CD4-positive, alpha-beta memory T cell (primary cell): ENCODE data around the gene ITGAE. TPM values are rescaled to one million over a fixed set of nuclear protein-coding genes. Genes with fewer than 3 reads are reported as not detected.

Source experiments
- CTCF ChIA-PET: fragments of 350-600 bp; sonication (Branson Sonifier 250); formaldehyde crosslinking; loops from one replicate; lab custom pipeline; 2021; ENCODE audit warnings: inconsistent platforms; ENCODE audit not compliant: partially characterized antibody; lab: Charles Lee
- POLR2A ChIA-PET: fragments of 350-600 bp; sonication (Branson Sonifier 250); formaldehyde crosslinking; loops from one replicate; lab custom pipeline; 2021; ENCODE audit not compliant: partially characterized antibody; lab: Charles Lee
- DNase-seq, 5 donors: peaks; one replicate each; pipeline versions ENCODE4 v3.0.0 to v3.0.0-alpha.2; 2020 to 2022; ENCODE audit warnings: mixed read lengths in 1 of 5
- H3K27ac ChIP-seq: one replicate; pipeline ENCODE4 v1.7.0; 2013; ENCODE audit warnings: low read depth, low read length
- H3K27me3 ChIP-seq: 2 replicates; pipeline ENCODE4 v1.7.0; 2013; ENCODE audit warnings: mild to moderate bottlenecking, low read length, moderate library complexity; ENCODE audit not compliant: insufficient read depth
- H3K36me3 ChIP-seq: 2 replicates; pipeline ENCODE4 v1.7.0; 2013; ENCODE audit warnings: mild to moderate bottlenecking, low read length, moderate library complexity; ENCODE audit not compliant: insufficient read depth
- H3K4me1 ChIP-seq: 2 replicates; pipeline ENCODE4 v1.7.0; 2013; ENCODE audit warnings: mild to moderate bottlenecking, low read length, moderate library complexity; ENCODE audit not compliant: insufficient read depth
- H3K4me3 ChIP-seq, 2 donors: one replicate each; pipeline ENCODE4 v1.7.0; 2013; ENCODE audit warnings: low read length in 2 of 2, mild to moderate bottlenecking in 1 of 2
- H3K9me3 ChIP-seq, 2 donors: one replicate each; pipeline ENCODE4 v1.7.0; 2013; ENCODE audit warnings: low read length in 2 of 2, control low read depth in 1 of 2; ENCODE audit not compliant: control insufficient read depth in 1 of 2
- H3K27ac Mint-ChIP-seq, 7 donors: one replicate each; pipeline ENCODE4 v1.8.0; 2020 to 2021; ENCODE audit warnings: mixed read lengths in 7 of 7, mild to moderate bottlenecking in 6 of 7, inconsistent platforms in 3 of 7, moderate library complexity in 3 of 7
- H3K27me3 Mint-ChIP-seq, 2 donors: one replicate each; pipeline ENCODE4 v1.8.0; 2020 to 2021; ENCODE audit warnings: mixed read lengths in 2 of 2
- H3K36me3 Mint-ChIP-seq, 2 donors: one replicate each; pipeline ENCODE4 v1.8.0; 2020 to 2021; ENCODE audit warnings: mixed read lengths in 2 of 2, inconsistent platforms in 1 of 2, mild to moderate bottlenecking in 1 of 2
- H3K4me1 Mint-ChIP-seq, 4 donors: one replicate each; pipeline ENCODE4 v1.8.0; 2020 to 2021; ENCODE audit warnings: mixed read lengths in 4 of 4, mild to moderate bottlenecking in 1 of 4
- H3K4me3 Mint-ChIP-seq, 8 donors: one replicate each; pipeline ENCODE4 v1.8.0; 2020 to 2021; ENCODE audit warnings: mixed read lengths in 8 of 8, mild to moderate bottlenecking in 7 of 8, moderate library complexity in 6 of 8, inconsistent platforms in 3 of 8
- H3K9me3 Mint-ChIP-seq, 8 donors: one replicate each; pipeline ENCODE4 v1.8.0; 2020 to 2021; ENCODE audit warnings: mixed read lengths in 8 of 8, mild to moderate bottlenecking in 5 of 8, inconsistent platforms in 3 of 8, moderate library complexity in 1 of 8
- intact Hi-C: fragments of 100-400 bp; cut with micrococcal nuclease; formaldehyde crosslinking; loops from one replicate; pipeline ENCODE4 v1.15.1; 2023
- polyA plus RNA-seq, 2 donors: library from polyadenylated mRNA; unstranded; fragments of 300-500 nt; fragmentation: Illumina TruSeq; gene quantifications; one replicate each; pipeline ENCODE4 v1.2.3, GENCODE V29; 2021
- total RNA-seq, 2 experiments: library from RNA; stranded (reverse); gene quantifications; one replicate each; pipeline ENCODE4 v1.2.3, GENCODE V29; 2021

Gene ITGAE
- total and polyA plus RNA-seq, 4 experiments from 2014 or later = 17.2 to 43.6 (median 27.7) TPM

- POLR2A ChIA-PET = no interaction called here
Measured at GRCh38 chr17:3689262-3690093, 111.5 kb downstream of the ITGAE start.

GRCh38 chr17:3688852-3689261, 112.1 kb downstream of the ITGAE start:
- Mint-ChIP-seq H3K27ac (peak overlapping the region in 1 of 7 donors; percentile 23), H3K27me3 (no peaks in the 10 kb centered on the region), H3K9me3 (no peaks in the 10 kb centered on the region), H3K36me3 (peaks cover 17 to 23% of the 10 kb centered on the region in 2 donors), H3K4me1 (peaks cover 3 to 18% (median 8%) of the 10 kb centered on the region in 4 donors), H3K4me3 (no peak overlapping the region)
- Histone ChIP-seq H3K36me3 (no peaks in the 10 kb centered on the region), H3K27me3 (no peaks in the 10 kb centered on the region), H3K4me1 (peaks cover 2% of the 10 kb centered on the region), H3K27ac (no peak overlapping the region), H3K9me3 (no peaks in the 10 kb centered on the region), H3K4me3 (no peak overlapping the region)
- CTCF ChIA-PET = no interaction called here
- DNase-seq = no peak
- POLR2A ChIA-PET = no interaction called here
- intact Hi-C loops = no loop called here

More at GRCh38 chr17:3689262-3690093, 111.5 kb downstream of the ITGAE start:
- H3K9me3 ChIP-seq = no peaks in the 10 kb centered on the region
- H3K27me3 ChIP-seq = no peaks in the 10 kb centered on the region
- Mint-ChIP-seq H3K4me3 (no peak overlapping the region), H3K4me1 (peaks cover 6 to 24% (median 14%) of the 10 kb centered on the region in 4 donors), H3K27me3 (no peaks in the 10 kb centered on the region), H3K27ac (peak overlapping the region in 1 of 7 donors; percentile 48), H3K9me3 (no peaks in the 10 kb centered on the region), H3K36me3 (peaks cover 17 to 24% of the 10 kb centered on the region in 2 donors)
- CTCF ChIA-PET = no interaction called here
- H3K27ac ChIP-seq = no peak overlapping the region
- no peak overlapping the region for H3K4me3 ChIP-seq
- intact Hi-C loops = no loop called here
- H3K4me1 ChIP-seq = peaks cover 8% of the 10 kb centered on the region
- no peaks in the 10 kb centered on the region for H3K36me3 ChIP-seq
- no peak for DNase-seq

DNA sequence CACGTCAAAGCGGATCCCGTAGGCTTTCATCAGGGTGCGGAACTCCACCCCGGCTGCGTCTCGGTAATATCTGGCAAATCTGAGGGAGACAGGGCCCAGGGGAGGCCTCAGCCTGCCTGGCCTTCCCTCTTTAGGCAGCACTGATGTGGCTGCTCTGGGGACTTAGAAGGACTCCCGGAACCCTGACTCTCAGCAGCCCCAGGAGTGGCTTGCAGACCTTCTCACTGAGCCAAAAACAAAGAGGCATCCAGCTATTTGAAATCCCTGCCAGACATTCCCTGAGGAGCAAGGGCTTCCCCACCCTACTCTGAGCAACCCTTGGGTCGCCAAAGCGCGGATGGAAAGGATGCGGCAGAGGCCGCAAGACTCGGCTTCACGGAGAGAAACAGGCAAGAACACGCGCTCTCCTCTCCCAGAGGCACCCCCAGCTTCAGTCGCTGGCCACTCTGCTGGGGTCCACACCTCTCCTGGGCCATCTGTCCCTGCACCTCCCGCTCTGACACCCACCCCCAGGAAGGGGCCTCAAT, 112.9 kb downstream of the ITGAE start:
- H3K27ac ChIP-seq = no peak overlapping the region
- H3K4me3 Mint-ChIP-seq = no peak overlapping the region
- H3K4me1 ChIP-seq = peaks cover 2% of the 10 kb centered on the region
- no peaks in the 10 kb centered on the region for H3K9me3 Mint-ChIP-seq
- no peak overlapping the region for H3K27ac Mint-ChIP-seq
- DNase-seq = no peak
- no peaks in the 10 kb centered on the region for H3K9me3 ChIP-seq
- peaks cover 2 to 15% (median 7%) of the 10 kb centered on the region in 4 donors for H3K4me1 Mint-ChIP-seq
- intact Hi-C loops = no loop called here
- H3K27me3 ChIP-seq = no peaks in the 10 kb centered on the region
- H3K4me3 ChIP-seq = no peak overlapping the region
- ChIA-PET CTCF (no interaction called here), POLR2A (no interaction called here)
- H3K27me3 Mint-ChIP-seq = no peaks in the 10 kb centered on the region
- peaks cover 17 to 23% of the 10 kb centered on the region in 2 donors for H3K36me3 Mint-ChIP-seq
- no peaks in the 10 kb centered on the region for H3K36me3 ChIP-seq

DNA sequence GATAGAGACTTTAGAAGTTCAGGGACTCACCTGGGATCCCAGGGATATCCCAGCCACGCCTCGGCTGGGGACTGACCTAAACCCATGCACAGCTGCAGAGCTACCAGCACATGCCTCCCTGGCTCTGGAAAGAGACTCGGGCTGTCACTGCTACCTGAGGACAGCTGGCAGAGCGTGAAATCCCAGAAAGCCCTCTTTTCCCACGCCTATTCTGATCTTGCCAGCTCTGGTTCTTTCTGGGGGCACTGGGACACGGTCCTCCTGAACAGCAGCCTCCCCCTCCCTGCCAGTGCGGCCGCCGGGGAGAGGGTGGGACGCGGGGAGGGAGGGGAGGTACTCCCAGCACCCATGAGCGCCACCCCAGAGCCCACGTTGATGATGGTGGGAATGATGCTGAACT, 115.8 kb downstream of the ITGAE start:
- Mint-ChIP-seq H3K4me3 (no peak overlapping the region), H3K27ac (no peak overlapping the region)
- CTCF ChIA-PET = no interaction called here

GRCh38 chr17:3683054-3683511, 117.9 kb downstream of the ITGAE start:
- Histone ChIP-seq H3K27ac (no peak overlapping the region), H3K27me3 (no peaks in the 10 kb centered on the region), H3K36me3 (peaks cover 2% of the 10 kb centered on the region), H3K4me3 (no peak overlapping the region), H3K4me1 (peaks cover 9% of the 10 kb centered on the region), H3K9me3 (no peaks in the 10 kb centered on the region)
- ChIA-PET POLR2A (interaction anchor here (0.9 to 1.2 kb wide), 3 partner anchors 28 to 54 kb away, joined by 3 to 4 read pairs (median 3); no protein-coding TSS in a partner anchor), CTCF (interaction anchor here (0.7 to 3.3 kb wide), 20 partner anchors 9 to 144 kb away, joined by 3 to 36 read pairs (median 5); partner anchors contain the start of genes HASPIN and P2RX5)
- no peaks in the 10 kb centered on the region for H3K9me3 Mint-ChIP-seq
- peak in 4 of 5 donors; percentile 55 to 62 (median 58) for DNase-seq
- peaks cover 6 to 25% (median 7%) of the 10 kb centered on the region in 4 donors for H3K4me1 Mint-ChIP-seq
- peaks cover 0 to 6% of the 10 kb centered on the region in 2 donors for H3K36me3 Mint-ChIP-seq
- peak overlapping the region in 2 of 7 donors; percentile 65 to 70 for H3K27ac Mint-ChIP-seq
- peak overlapping the region in 1 of 8 donors; percentile 21 for H3K4me3 Mint-ChIP-seq
- intact Hi-C loops = loop anchor here (2.0 to 5.0 kb wide), 4 partner anchors 40 to 164 kb away; partner anchors contain the start of genes HASPIN and NCBP3
- no peaks in the 10 kb centered on the region for H3K27me3 Mint-ChIP-seq

More for the DNA sequence above, 115.8 kb downstream of the ITGAE start:
- Mint-ChIP-seq H3K27me3 (no peaks in the 10 kb centered on the region), H3K9me3 (no peaks in the 10 kb centered on the region), H3K4me1 (peaks cover 3 to 16% (median 6%) of the 10 kb centered on the region in 4 donors), H3K36me3 (peaks cover 9 to 14% of the 10 kb centered on the region in 2 donors)
- intact Hi-C loops = no loop called here
- no peak for DNase-seq
- Histone ChIP-seq H3K4me1 (peaks cover 9% of the 10 kb centered on the region), H3K4me3 (no peak overlapping the region), H3K27ac (no peak overlapping the region), H3K9me3 (no peaks in the 10 kb centered on the region), H3K36me3 (no peaks in the 10 kb centered on the region), H3K27me3 (no peaks in the 10 kb centered on the region)
- POLR2A ChIA-PET = no interaction called here

DNA sequence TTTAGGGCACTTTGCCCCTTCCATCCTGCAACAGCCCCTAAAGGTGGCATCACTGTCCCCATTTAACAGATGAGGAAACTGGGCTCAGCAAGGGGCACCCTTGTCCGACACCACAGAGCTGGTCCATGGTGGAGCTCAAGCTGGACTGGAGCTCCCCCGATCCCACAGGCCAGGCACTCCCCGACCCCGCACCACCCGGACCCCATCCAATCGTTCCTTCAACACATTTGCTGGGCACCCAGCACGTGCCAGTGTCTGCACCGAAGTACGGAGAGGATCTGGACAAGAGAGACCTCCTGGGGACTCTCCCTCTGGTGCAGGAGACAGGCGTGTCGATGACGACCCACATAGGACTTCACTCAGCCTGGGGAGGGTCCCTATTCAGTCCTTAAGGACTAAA, 119.0 kb downstream of the ITGAE start:
- POLR2A ChIA-PET = interaction anchor here (0.9 to 1.2 kb wide), 3 partner anchors 29 to 55 kb away, joined by 3 to 4 read pairs (median 3); no protein-coding TSS in a partner anchor

More for the DNA sequence above, 119.0 kb downstream of the ITGAE start:
- no peaks in the 10 kb centered on the region for H3K27me3 Mint-ChIP-seq
- H3K4me1 ChIP-seq = peaks cover 9% of the 10 kb centered on the region
- no peak for DNase-seq
- H3K27ac Mint-ChIP-seq = peak overlapping the region in 2 of 7 donors; percentile 22 to 46
- no peaks in the 10 kb centered on the region for H3K9me3 ChIP-seq
- no peaks in the 10 kb centered on the region for H3K27me3 ChIP-seq
- H3K4me3 ChIP-seq = no peak overlapping the region
- no peak overlapping the region for H3K4me3 Mint-ChIP-seq
- CTCF ChIA-PET = interaction anchor here (0.8 to 3.3 kb wide), 11 partner anchors 8 to 145 kb away, joined by 3 to 36 read pairs (median 5); partner anchors contain the start of gene P2RX5
- H3K9me3 Mint-ChIP-seq = no peaks in the 10 kb centered on the region
- H3K4me1 Mint-ChIP-seq = peaks cover 6 to 25% (median 7%) of the 10 kb centered on the region in 4 donors
- no peak overlapping the region for H3K27ac ChIP-seq
- H3K36me3 Mint-ChIP-seq = peaks cover 0 to 11% of the 10 kb centered on the region in 2 donors
- intact Hi-C loops = loop anchor here (2.0 to 5.0 kb wide), 4 partner anchors 41 to 165 kb away; partner anchors contain the start of genes HASPIN and NCBP3
- peaks cover 11% of the 10 kb centered on the region for H3K36me3 ChIP-seq
